IPS-15b (cell line): ENCODE results near the gene TOM1L2.

Experiments
- H3K27me3 ChIP-seq: one replicate; pipeline ENCODE4 v1.6.1; 2013; ENCODE audit warnings: low read length; ENCODE audit not compliant: control insufficient read depth, insufficient read depth
- H3K36me3 ChIP-seq: one replicate; pipeline ENCODE4 v1.6.1; 2013; ENCODE audit warnings: low read length; ENCODE audit not compliant: control insufficient read depth, insufficient read depth
- H3K4me1 ChIP-seq: one replicate; pipeline ENCODE4 v1.6.1; 2013; ENCODE audit warnings: mild to moderate bottlenecking, low read length; ENCODE audit not compliant: control insufficient read depth, insufficient read depth
- H3K4me3 ChIP-seq: one replicate; pipeline ENCODE4 v1.5.1; 2013; ENCODE audit warnings: low read depth, low read length
- H3K9ac ChIP-seq: one replicate; pipeline ENCODE4 v1.6.1; 2013; ENCODE audit warnings: low read depth, mild to moderate bottlenecking, low read length
- H3K9me3 ChIP-seq: one replicate; pipeline ENCODE4 v1.6.1; 2013; ENCODE audit warnings: mild to moderate bottlenecking, low read length; ENCODE audit not compliant: control insufficient read depth, insufficient read depth

TOM1L2 gene

DNA sequence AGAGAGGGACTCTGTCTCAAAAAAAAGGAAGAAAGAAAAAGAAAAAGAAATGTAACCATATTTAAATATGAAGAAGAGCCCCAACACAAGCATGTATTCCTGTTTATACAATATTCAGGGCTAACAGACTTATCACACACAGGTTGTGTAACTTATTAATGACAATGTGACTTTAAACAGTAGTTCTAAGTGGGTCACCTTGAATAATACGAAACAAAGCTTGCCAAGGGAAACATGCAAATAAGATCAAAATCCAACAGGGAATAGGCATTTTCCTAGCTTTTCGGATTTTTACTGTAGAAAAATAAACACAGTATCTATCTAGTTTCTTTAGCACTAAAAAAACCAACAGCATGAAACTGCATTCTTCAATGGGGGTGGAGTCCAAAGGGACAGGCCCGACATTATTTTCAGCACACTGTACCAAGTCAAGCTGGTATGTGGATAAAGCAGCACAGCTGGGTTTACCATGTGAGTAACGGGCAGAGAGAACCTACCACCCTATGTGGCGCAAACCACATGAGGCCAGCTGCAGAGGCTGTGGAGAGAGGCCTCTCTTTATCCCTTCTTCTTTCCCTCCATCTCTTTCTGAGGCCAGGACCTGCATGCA, 45.3 kb downstream of the TOM1L2 start:
- H3K4me3 ChIP-seq = no peak overlapping the region
- H3K9me3 ChIP-seq = no peaks in the 10 kb centered on the region
- no peaks in the 10 kb centered on the region for H3K36me3 ChIP-seq
- no peaks in the 10 kb centered on the region for H3K27me3 ChIP-seq
- peaks cover 14% of the 10 kb centered on the region for H3K4me1 ChIP-seq
- H3K9ac ChIP-seq = no peak overlapping the region

DNA sequence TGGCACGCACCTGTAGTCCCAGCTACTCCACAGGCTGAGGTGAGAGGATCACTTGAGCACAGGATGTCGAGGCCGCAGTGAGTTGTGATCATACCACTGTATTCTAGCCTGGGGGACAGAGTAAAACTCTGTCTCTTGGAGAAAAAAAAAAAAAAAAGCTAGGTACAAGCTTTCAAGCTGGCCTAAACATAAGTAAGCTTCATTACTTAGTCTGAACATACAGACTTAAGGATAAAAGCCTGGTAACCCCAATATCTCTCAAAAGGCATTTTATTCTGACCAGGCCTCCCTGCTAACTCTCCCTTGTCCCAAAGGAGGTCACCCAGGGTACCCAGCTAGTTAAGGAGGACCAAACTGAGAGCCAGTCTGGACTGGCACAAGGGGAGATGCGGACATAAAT, 46.2 kb downstream of the TOM1L2 start:
- Histone ChIP-seq H3K27me3 (no peaks in the 10 kb centered on the region), H3K36me3 (no peaks in the 10 kb centered on the region), H3K9ac (no peak overlapping the region), H3K9me3 (no peaks in the 10 kb centered on the region), H3K4me3 (no peak overlapping the region), H3K4me1 (peaks cover 21% of the 10 kb centered on the region)

DNA sequence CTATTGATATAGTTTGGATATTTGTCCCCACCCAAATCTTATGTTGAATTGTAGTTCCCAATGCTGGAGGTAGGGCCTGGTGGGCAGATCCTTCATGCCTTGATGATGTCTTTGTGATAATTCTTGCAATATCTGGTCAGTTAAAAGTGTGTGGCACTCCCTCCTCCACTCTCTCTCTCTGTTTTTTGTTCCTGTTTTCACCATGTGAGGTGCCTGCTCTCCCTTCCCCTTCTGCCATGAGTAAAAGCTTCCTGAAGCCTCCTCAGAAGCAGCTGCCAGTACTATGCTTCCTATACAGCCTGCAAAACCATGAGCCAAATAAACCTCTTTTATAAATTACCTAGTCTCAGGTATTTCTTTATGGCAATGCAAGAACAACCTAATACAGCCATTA, 47.3 kb downstream of the TOM1L2 start:
- Histone ChIP-seq H3K9ac (no peak overlapping the region), H3K36me3 (no peaks in the 10 kb centered on the region), H3K4me1 (peaks cover 23% of the 10 kb centered on the region), H3K4me3 (no peak overlapping the region), H3K9me3 (no peaks in the 10 kb centered on the region), H3K27me3 (no peaks in the 10 kb centered on the region)

DNA sequence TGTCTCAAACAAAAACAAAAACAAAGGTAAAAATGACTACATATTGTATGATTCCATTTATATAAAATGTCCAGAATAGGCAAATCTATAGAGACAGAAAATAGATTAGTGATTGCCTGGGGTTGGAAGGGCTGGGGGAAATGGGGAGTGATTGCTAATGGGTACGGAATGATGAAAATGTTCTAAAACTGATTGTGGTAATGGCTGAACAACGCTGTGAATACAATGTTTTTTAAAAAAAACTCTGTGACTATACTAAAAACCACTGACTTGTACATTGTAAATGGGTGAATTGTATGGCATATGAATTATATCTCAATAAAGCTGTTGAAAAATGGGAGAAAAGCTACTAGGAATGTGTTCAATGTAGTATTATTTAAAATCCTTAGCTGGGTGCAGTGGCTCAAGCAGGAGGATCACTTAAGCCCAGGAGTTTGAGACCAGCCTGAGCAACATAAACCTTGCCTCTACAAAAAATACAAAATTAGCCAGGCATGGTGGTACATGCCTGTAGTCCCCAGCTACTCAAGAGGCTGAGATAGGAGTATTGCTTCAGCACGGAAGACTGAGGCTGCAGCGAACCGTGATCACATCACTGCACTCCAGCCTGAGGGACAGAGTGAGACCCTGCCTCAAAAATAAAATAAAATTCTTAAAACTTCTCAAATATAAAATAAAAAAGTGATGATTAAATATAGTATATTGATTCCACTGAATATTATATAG, 47.9 kb downstream of the TOM1L2 start:
- Histone ChIP-seq H3K36me3 (no peaks in the 10 kb centered on the region), H3K9ac (no peak overlapping the region), H3K27me3 (no peaks in the 10 kb centered on the region), H3K4me1 (peaks cover 27% of the 10 kb centered on the region), H3K9me3 (no peaks in the 10 kb centered on the region), H3K4me3 (no peak overlapping the region)

DNA sequence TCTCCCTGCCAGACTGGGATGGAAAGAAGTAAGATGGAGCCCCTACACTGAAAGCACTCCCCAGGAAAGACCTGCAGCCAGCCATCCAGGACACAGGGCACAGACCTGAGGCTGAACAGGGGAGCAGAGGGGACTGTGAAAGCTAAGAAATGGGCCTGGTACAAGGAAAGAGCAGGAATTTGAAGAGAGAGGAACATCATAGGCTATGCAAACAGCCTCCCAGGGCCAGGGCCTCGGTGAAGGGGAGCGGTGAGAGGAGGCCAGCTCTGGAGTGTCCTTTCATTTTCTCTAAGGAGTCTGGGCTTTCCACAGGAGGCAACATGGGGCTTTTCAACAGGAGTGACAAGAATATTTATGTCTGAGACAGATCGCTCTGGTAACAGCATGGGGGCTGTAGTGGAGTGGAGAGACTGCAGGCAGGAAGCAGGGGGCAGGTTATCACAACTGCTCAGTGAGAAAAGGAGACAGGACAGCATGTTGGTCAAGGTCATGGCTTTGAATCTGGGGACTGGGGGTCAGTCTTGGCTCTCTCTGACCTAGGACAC, 50.1 kb downstream of the TOM1L2 start:
- H3K9ac ChIP-seq = peak overlapping the region; percentile 30

DNA sequence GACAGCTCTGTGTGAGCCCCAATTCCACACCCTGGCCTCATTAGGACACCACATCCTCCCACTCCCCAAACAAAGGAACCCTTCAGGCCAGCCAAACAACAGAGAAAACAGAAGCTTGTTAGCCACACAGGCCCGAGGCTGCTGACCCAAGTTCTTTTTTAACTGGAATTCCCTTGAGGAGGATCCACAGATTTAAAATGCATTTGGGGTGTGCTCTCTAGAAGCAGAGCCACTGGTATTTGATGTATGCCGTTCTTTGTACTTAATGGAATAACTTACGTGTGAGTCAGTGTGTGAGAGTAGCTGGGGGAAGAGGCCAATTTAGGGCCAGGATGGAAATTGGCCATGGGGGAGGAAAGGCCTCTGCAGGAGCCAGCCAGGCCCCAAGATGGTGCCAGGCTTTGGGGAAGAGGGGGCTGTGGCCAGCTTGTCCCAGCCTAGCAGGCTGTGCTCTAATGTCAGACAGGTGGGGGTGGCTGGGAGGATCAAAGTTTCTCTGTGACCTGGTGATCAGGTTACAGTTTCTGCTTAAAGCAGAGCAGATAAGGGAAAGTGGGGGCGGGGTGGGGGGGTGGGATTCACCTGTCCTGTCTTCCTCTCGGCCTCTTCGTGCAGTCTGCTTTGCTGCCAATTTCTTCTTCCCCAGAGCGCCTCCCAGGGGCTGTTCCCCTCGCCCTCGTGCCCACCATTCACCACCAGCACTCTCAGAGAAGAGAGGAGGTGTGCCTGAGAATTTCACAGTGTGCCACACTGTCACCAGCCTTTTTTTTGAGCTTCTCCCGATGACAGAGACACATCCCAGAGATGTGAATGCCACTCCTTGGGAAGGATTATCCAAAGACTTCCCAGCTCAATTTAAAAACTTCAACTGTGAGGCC, 50.8 kb downstream of the TOM1L2 start:
- H3K36me3 ChIP-seq = no peaks in the 10 kb centered on the region
- peaks cover 24% of the 10 kb centered on the region for H3K4me1 ChIP-seq

More for the DNA sequence above, 50.1 kb downstream of the TOM1L2 start:
- H3K4me3 ChIP-seq = no peak overlapping the region
- H3K9me3 ChIP-seq = no peaks in the 10 kb centered on the region
- no peaks in the 10 kb centered on the region for H3K27me3 ChIP-seq
- H3K36me3 ChIP-seq = no peaks in the 10 kb centered on the region
- peaks cover 24% of the 10 kb centered on the region for H3K4me1 ChIP-seq

DNA sequence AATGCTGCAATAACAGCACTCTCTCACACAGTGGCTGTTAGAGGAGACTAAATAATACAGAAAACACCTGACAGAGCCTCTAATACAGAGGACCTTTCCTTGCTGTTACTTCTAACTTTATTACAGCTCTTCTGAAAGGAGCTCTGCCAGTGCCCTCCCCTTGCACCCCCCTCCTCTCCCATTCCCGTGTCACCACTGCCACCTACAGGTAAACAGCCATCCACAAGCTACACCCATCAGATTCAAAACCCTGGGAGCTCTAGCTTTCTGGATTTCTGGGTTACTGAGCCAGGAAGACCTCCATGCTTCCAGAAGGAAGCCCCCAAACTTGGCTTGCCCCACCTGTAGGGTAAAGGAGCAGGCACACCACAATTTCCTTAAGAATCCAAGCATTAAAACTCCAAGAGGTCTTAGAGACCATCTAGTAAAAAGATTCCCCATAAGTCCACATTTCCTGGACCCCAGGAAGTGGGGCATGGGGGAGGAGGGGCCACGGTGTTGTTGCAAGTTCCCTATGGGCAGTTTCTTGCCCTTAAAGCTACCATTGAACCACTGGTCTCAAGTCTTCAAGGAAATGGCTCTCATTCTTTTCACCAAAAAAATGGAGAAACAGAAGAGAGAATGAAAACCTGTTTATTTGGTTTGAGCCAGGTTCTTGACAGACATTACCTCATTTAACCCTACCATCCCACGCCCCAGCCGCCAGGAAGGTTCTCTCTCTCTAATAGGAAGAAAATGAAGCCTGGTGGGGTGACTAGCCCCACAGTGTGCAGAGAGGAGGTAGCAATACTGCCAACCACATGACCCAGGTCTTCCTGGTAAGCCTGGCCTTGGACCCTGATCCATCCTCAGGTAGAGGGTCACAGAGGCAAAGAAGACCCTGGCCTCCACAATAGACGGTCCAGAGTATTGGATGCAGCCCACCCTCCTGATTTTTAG, 52.8 kb downstream of the TOM1L2 start:
- no peaks in the 10 kb centered on the region for H3K36me3 ChIP-seq
- no peaks in the 10 kb centered on the region for H3K9me3 ChIP-seq
- no peak overlapping the region for H3K9ac ChIP-seq
- peaks cover 30% of the 10 kb centered on the region for H3K4me1 ChIP-seq
- H3K4me3 ChIP-seq = no peak overlapping the region
- no peaks in the 10 kb centered on the region for H3K27me3 ChIP-seq

More for the DNA sequence above, 50.8 kb downstream of the TOM1L2 start:
- Histone ChIP-seq H3K9me3 (no peaks in the 10 kb centered on the region), H3K9ac (peak overlapping the region; percentile 16), H3K4me3 (no peak overlapping the region), H3K27me3 (no peaks in the 10 kb centered on the region)

DNA sequence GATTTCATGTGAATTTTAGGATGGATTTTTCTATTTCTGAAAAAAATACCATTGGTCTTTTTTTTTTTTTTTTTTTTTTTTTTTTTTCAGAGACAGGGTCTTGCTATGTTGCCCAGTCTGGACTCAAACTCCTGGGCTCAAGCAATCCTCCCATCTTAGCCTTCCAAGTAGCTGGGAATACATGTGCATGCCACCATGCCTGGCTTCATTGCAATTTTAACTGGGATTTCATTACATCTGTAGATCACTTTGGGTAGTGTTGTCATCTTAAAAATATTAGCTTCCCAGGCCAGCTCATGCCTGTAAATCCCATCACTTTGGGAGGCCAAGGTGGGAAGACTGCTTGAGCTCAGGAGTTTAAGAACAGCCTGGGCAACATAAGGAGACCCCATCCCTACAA, 54.8 kb downstream of the TOM1L2 start:
- H3K27me3 ChIP-seq = no peaks in the 10 kb centered on the region
- no peak overlapping the region for H3K4me3 ChIP-seq
- H3K36me3 ChIP-seq = no peaks in the 10 kb centered on the region
- peaks cover 35% of the 10 kb centered on the region for H3K4me1 ChIP-seq
- no peaks in the 10 kb centered on the region for H3K9me3 ChIP-seq
- H3K9ac ChIP-seq = no peak overlapping the region

DNA sequence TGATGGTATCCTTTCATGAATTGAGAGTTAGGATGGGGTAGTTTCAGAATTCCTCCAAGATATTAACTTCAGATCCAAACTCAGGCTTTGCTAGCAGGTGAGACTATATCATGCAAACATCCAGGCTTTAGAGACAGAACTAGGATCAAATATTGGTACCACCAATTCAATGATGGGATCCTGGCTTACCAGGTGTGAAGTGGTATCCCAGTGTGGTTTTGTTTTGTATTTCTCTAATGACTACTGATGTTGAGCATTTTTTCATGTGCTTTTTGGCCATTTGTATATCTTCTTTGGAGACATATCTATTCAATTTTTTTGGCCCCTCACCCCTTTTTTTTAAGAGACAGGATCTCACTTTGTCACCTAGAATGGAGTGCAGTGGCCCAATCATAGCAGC, 57.0 kb downstream of the TOM1L2 start:
- no peaks in the 10 kb centered on the region for H3K9me3 ChIP-seq
- H3K4me1 ChIP-seq = peaks cover 22% of the 10 kb centered on the region

DNA sequence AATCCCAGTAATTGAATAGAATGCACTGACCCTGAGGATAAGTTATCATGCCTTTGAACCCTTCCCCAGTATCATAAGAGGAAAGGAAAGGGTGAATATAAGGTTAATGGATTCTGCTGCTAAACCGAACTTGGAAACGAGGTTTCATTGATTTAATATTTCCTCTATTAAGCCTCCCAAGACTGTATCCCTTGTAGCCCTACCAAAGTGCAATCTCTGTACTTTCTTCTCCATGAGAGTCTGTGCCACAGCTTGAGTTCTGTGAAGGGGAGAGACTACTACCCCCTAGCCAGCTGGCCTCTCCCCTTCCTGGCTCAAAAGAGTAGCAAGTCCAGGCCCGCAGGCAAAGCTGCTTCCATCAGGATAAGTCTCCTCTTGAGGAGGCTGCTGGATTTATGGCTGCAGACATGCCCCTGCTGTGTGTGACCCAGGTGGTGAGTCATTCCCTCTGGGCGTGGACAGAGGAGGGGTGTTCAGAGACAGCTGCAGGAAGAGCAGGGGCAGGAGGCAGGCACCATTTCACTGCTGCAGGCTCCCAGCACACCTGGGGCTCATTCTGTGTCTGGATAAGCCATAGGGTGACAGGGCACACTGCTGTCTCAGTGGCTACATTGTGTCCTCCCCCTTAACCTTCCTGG, 58.4 kb downstream of the TOM1L2 start:
- no peaks in the 10 kb centered on the region for H3K9me3 ChIP-seq
- H3K4me3 ChIP-seq = no peak overlapping the region
- H3K4me1 ChIP-seq = peaks cover 15% of the 10 kb centered on the region
- no peaks in the 10 kb centered on the region for H3K36me3 ChIP-seq
- no peak overlapping the region for H3K9ac ChIP-seq
- H3K27me3 ChIP-seq = no peaks in the 10 kb centered on the region

More for the DNA sequence above, 57.0 kb downstream of the TOM1L2 start:
- H3K36me3 ChIP-seq = no peaks in the 10 kb centered on the region
- H3K9ac ChIP-seq = no peak overlapping the region
- no peaks in the 10 kb centered on the region for H3K27me3 ChIP-seq
- no peak overlapping the region for H3K4me3 ChIP-seq
